Right cardiac atrium (tissue), 5 donors: ENCODE results near the gene MPL. TPM values are rescaled to one million over a fixed set of nuclear protein-coding genes. Genes with fewer than 3 reads are reported as not detected.

ENCODE experiments used
- ATAC-seq, 2 donors: fragments of 200-7000 bp; cut with Tn5 transposase; one replicate each; pipeline versions ENCODE4 v1.8.0 to v1.9.1; 2020; ENCODE audit warnings: moderate library complexity in 2 of 2, mild to moderate bottlenecking in 1 of 2
- DNase-seq, 3 donors: peaks; one replicate each; pipeline ENCODE4 v3.0.0-alpha.2; 2020
- H3K27ac ChIP-seq: one replicate; pipeline ENCODE4 v1.5.1; 2013; ENCODE audit warnings: mild to moderate bottlenecking, low read length, control low read depth, moderate library complexity
- H3K27me3 ChIP-seq: one replicate; pipeline ENCODE4 v1.6.1; 2013; ENCODE audit not compliant: control insufficient read depth, insufficient read depth
- H3K4me1 ChIP-seq: one replicate; pipeline ENCODE4 v1.6.1; 2013; ENCODE audit warnings: low read length; ENCODE audit not compliant: control insufficient read depth, insufficient read depth
- H3K4me3 ChIP-seq: one replicate; pipeline ENCODE4 v1.5.1; 2013; ENCODE audit warnings: low read length, control low read depth
- H3K9me3 ChIP-seq: one replicate; pipeline ENCODE4 v1.6.1; 2013; ENCODE audit warnings: low read length; ENCODE audit not compliant: control insufficient read depth
- WGBS: extraction: QIAGEN DNeasy Blood & Tissue Kit; methylation state at CpG from one replicate; pipeline ENCODE4 v1.1.7; 2013; 5-methylcytosine and 5-hydroxymethylcytosine counted together
- intact Hi-C, 4 donors: fragments of 100-400 bp; cut with DNase I; formaldehyde crosslinking; loops; one replicate each; pipeline versions ENCODE4 v1.11.0 to v1.14.0; 2022 to 2023
- polyA plus RNA-seq: library from polyadenylated mRNA; stranded (reverse); fragments of 200-250 nt; gene quantifications from one replicate; pipeline ENCODE4 v1.2.3, GENCODE V29; 2013
- total RNA-seq, 4 donors: library from RNA; stranded (reverse); fragmentation: NEBNext Ultra II Directional; extraction: Animal tissue kit (Norgen Biotek cat#: 25700); gene quantifications; one replicate each; pipeline ENCODE4 v1.2.1, GENCODE V29; 2021
- donor health status: healthy with polysubstance abuse.
- donor health status: DM: no; HTN: yes; CAD: no.
- donor health status: DM: no; HTN: no; CAD: no.
- donor health status: DM: no; HTN: yes; CAD: no; lungs with severe emphysema.
- donor health status: DM: yes; HTN: yes; CAD: no.

Gene MPL
- total and polyA plus RNA-seq, 5 donors: 0.18 to 1.4 (median 0.86) TPM

DNA sequence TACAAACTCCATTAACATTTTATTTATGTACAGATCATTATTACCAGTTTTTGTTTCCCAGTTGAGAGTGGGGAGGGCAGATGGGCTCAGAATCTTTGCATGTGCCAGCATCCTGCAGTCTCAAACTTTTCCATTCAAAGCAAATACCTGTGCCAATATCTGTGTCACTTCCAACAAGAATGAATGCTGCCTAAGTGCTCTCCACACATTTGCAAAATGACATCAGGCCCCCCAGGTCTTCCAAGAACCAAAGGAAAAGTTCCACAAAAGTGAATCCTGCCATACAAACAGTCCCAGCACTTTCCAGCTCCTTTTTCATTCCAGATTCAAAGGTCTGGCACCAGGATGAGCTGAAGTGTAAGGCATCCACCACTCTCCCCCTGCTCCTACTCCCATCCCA is 38.5 kb upstream of the MPL start:
- intact Hi-C loops: no loop called here

DNA sequence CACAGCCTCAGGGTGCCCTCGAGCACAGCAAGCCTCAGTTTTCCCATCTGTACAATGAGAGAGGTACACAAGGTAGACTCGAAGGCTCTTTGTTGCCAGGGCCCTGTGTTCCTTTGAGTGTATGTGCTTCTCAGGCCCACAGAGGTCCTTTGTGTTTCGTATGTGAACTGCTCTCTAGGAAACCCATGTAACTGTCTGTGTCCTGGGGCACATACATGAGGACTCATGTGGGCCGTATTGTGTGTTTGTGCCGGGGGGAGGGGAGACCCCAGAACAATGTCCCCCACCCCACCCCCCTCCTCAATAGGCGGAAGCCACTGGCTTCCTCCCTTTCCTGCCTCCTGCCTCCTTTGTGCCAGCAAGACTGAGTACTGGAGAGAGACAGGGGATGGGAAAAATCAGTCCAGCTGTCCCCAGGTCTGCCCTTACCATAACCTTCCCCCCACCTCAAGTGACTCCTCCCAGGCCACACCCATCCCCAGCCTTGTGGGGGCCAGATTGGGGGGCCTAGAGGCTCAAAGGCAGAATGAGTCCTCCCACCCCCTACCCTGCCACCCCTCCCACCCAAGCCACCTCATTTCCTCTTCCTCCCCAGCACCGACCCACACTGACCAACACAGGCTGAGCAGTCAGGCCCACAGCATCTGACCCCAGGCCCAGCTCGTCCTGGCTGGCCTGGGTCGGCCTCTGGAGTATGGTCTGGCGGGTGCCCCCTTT is 37.1 kb upstream of the MPL start, which contains the start of gene TIE1:
Gene TIE1 (plus strand): TSS at position 605 of the 717 bp plus-strand sequence. CDS start 90 bp downstream, at position 695.
- DNase-seq: peak; percentile 57 to 76 (median 64)
- peaks cover 21% of the 10 kb centered on the region for H3K4me1 ChIP-seq
- no peaks in the 10 kb centered on the region for H3K27me3 ChIP-seq
- no peaks in the 10 kb centered on the region for H3K9me3 ChIP-seq
- H3K27ac ChIP-seq: peak within 1 kb of the TSS; percentile 74
- WGBS: 65% methylated on average over 10 of the region's 10 CpGs
- H3K4me3 ChIP-seq: peak within 1 kb of the TSS; percentile 45
- peak; percentile 72 to 86 for ATAC-seq
- intact Hi-C loops: loop anchor here in 1 of 4 donors (5.0 kb wide), 1 partner anchor 63 kb away; no protein-coding TSS in a partner anchor

More for the DNA sequence above, 38.5 kb upstream of the MPL start:
- H3K27ac ChIP-seq: peak overlapping the region; percentile 21
- ATAC-seq (no peak), DNase-seq (no peak)
- no peaks in the 10 kb centered on the region for H3K27me3 ChIP-seq
- no peaks in the 10 kb centered on the region for H3K9me3 ChIP-seq
- H3K4me1 ChIP-seq: peaks cover 19% of the 10 kb centered on the region
- no peak overlapping the region for H3K4me3 ChIP-seq

DNA sequence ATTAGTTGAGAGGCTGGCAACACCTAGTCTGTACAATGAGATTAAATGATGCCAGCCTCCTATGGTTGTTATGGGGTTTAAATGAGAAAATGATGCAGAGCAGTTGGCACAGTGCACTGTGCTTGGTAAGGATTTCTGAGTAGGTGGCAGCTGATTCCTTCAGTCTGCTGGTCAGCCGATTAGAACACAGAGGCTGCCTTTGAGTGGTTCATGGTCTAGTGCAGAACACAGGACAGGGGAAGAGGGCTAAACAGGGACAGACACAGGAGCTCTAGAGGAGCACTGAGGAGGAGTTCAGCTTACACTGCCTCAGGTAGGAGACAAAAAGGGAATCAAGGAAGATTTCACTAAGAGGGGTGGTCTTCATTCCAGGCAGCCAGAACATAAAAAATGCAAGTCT is 35.4 kb upstream of the MPL start:
- DNase-seq: no peak
- peaks cover 21% of the 10 kb centered on the region for H3K4me1 ChIP-seq
- H3K27ac ChIP-seq: peak overlapping the region; percentile 79

DNA sequence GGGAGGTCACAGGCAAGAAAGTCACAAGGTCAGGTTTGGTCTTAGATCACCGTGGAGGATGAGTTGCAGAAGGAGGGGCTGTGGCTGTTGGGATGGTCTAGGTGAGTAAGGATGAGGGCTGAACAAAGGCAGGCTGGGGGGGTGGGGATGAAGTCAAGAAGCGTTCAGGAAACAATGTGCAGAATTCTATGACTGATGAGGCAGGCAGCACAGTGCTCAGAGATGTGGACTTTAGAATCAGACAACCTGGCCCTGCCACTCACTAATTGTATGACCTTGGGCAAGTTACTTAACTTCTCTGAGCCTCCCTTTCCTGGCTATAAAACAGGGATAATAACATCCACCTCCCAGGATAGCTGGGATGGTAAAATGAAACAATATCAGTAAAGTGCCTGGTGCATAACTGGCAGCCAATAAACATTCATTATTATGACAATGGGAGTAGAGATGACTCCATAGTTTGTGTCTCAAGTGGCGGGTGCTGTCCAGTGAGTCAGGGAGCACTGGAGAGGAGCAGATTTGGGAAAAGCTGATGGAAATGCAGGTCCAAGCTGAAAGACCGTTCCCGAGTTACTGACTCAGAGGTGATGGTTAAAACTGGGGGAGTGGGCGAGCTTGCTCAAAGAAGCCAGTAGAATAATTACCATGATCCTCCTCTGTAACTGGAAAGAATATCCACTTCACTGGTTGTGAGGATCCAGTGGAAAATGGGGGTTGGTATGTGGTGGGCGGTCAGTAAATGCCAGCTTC is 34.7 kb upstream of the MPL start:
- peak overlapping the region; percentile 79 for H3K27ac ChIP-seq
- no peak for DNase-seq
- peaks cover 21% of the 10 kb centered on the region for H3K4me1 ChIP-seq
- H3K9me3 ChIP-seq: no peaks in the 10 kb centered on the region
- intact Hi-C loops: loop anchor here in 1 of 4 donors (5.0 kb wide), 1 partner anchor 66 kb away; no protein-coding TSS in a partner anchor
- H3K27me3 ChIP-seq: no peaks in the 10 kb centered on the region
- ATAC-seq: no peak
- WGBS: 58% methylated on average over 7 of the region's 7 CpGs
- H3K4me3 ChIP-seq: peak overlapping the region; percentile 45

More for the DNA sequence above, 35.4 kb upstream of the MPL start:
- WGBS: 34% methylated on average over 1 of the region's 1 CpG
- peak overlapping the region; percentile 45 for H3K4me3 ChIP-seq
- intact Hi-C loops: loop anchor here in 1 of 4 donors (5.0 kb wide), 1 partner anchor 65 kb away; no protein-coding TSS in a partner anchor
- no peaks in the 10 kb centered on the region for H3K27me3 ChIP-seq
- H3K9me3 ChIP-seq: no peaks in the 10 kb centered on the region
- ATAC-seq: peak in 1 of 2 donors; percentile 9

DNA sequence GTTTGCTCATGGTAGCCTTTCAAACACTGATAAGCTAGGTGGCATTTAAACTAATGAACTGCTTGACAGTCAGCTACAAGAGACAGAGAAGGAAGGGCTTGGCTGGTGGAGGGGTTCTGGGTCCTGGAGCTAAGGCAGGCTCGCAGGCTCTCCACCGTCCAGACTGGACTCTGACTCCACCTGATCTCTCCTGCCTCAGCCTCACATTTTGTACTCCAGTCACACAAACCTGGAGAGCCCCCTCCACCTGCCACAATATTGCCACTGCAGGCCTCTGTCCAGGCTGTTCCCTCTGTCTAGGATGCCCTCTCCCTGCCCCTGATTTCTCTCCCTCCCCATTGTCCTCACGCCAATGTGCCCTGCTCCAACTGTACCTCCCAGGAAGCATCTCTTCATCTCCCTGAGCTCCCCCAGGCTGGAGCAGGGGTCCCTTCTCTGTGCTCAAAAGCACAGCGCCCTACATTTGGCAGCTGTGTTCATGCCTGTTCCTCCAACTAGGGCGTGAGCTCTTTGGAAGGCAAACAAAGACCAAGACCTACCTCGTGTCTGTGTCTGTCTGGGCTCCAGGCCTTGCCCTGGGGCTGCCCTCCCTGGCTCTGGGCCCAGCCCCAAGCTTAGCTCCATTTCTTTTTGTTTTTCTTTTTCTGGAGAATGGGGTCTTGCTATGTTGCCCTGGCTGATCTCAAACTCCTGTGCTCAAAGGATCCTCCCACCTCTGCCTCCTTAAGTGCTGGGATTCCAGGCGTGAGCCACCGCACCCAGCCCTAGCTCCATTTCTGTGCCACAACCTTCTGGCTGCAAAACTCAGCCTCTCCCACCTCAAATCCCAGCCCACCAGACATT is 33.9 kb upstream of the MPL start:
- DNase-seq (peak in 1 of 3 donors; percentile 44), ATAC-seq (peak; percentile 7 to 21)
- peak overlapping the region; percentile 79 for H3K27ac ChIP-seq
- 54% methylated on average over 8 of the region's 8 CpGs for WGBS
- intact Hi-C loops: loop anchor here in 1 of 4 donors (5.0 kb wide), 1 partner anchor 66 kb away; no protein-coding TSS in a partner anchor
- H3K27me3 ChIP-seq: no peaks in the 10 kb centered on the region
- H3K4me1 ChIP-seq: peaks cover 21% of the 10 kb centered on the region
- peak overlapping the region; percentile 13 for H3K4me3 ChIP-seq
- no peaks in the 10 kb centered on the region for H3K9me3 ChIP-seq

DNA sequence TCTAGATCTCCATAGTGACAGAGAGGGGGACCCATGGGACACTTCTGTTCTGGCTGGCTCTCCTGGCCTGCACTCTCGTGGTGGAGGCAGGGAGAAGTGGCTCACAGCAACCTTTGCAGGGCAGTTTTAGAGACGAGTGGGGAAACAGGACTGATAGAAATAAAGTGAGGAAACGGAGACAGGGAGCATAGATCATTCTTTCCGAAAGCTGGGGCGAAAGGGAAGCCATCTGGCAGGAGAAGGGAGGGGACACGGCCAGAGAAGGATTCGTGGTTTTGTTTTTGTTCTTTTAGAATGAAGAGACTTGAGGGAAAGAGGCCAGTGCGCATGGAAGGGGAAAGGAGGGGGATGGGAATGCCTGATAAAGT is 33.3 kb upstream of the MPL start:
- 23% methylated on average over 8 of the region's 8 CpGs for WGBS
- ATAC-seq (peak in 1 of 2 donors; percentile 27), DNase-seq (peak in 1 of 3 donors; percentile 61)
- peak overlapping the region; percentile 79 for H3K27ac ChIP-seq
- no peaks in the 10 kb centered on the region for H3K9me3 ChIP-seq
- no peaks in the 10 kb centered on the region for H3K27me3 ChIP-seq
- no peak overlapping the region for H3K4me3 ChIP-seq
- H3K4me1 ChIP-seq: peaks cover 21% of the 10 kb centered on the region
- intact Hi-C loops: loop anchor here in 1 of 4 donors (5.0 kb wide), 1 partner anchor 67 kb away; no protein-coding TSS in a partner anchor

DNA sequence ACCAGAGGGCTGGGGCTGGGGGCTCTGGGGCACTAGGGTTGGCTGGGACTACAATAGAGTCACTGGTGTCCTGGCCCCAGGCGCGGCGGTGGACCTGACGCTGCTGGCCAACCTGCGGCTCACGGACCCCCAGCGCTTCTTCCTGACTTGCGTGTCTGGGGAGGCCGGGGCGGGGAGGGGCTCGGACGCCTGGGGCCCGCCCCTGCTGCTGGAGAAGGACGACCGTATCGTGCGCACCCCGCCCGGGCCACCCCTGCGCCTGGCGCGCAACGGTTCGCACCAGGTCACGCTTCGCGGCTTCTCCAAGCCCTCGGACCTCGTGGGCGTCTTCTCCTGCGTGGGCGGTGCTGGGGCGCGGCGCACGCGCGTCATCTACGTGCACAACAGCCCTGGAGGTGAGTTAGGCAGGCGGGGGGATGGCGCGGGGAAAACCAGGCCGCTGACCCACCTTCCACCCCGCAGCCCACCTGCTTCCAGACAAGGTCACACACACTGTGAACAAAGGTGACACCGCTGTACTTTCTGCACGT is 32.8 kb upstream of the MPL start:
- Histone ChIP-seq H3K4me3 (no peak overlapping the region), H3K27me3 (no peaks in the 10 kb centered on the region), H3K9me3 (no peaks in the 10 kb centered on the region), H3K27ac (no peak overlapping the region), H3K4me1 (peaks cover 20% of the 10 kb centered on the region)
- intact Hi-C loops: loop anchor here in 1 of 4 donors (5.0 kb wide), 1 partner anchor 68 kb away; no protein-coding TSS in a partner anchor
- DNase-seq: peak in 1 of 3 donors; percentile 60
- peak in 1 of 2 donors; percentile 28 for ATAC-seq
- WGBS: 80% methylated on average over 46 of the region's 46 CpGs

DNA sequence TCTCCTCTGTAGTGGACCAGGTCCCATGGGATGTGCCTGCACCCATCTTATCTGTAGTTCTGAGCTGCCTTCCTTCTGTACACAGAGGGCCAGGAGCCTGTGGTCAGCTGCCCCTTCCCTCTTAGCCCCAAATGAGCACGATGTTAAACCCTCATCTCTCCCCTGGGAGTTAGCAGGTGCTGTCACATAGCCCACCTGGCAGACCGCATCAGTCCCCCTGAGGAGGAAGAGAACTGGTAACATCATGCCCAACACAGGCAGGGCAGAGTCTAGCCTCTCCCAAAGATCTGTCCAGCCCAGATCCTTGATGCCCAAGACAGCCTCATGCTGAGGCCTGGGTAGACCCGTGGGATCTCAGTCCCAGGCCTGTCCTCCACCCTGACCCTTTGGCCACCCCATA is 32.2 kb upstream of the MPL start:
- H3K27ac ChIP-seq: no peak overlapping the region

DNA sequence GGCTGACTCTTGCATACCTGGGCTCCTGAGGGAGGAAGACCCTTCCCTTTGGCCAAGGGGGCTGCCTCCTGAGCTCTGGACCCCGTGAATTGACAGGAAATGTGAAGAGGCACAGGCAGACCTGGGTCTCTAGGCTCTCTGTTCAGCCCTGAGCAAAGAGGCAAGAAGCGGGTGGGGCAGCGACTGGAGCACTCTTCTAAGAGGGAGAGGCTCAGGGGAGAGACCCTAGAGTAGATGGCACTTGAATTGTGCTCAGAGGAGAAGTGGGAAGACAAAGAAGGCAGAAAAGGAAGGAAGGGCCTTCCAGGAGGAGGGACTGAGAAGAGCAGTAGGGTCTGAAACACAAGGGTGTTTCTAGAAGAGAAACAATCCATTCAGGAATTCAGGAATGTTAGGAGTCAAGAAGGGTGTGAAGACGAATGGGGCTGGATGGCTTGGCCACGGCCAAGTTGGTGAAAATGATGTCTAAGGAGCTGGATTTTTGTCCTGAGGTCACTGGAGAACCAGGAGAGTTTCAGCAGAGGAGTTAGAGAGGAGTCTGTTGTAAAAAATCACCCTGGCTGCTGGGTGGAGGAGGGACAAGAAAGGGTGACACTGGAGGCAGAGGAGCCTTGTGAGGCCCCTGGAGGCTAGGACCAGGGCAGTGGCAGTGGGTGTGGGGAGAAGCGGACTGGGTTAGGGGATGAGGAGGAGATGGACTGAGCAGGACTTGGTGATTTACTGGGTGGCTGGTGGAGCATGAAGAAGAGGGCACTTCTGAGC is 31.5 kb upstream of the MPL start:
- H3K4me1 ChIP-seq: peaks cover 19% of the 10 kb centered on the region
- H3K9me3 ChIP-seq: no peaks in the 10 kb centered on the region
- ATAC-seq (no peak), DNase-seq (no peak)
- H3K27ac ChIP-seq: no peak overlapping the region
- WGBS: 84% methylated on average over 6 of the region's 6 CpGs
- intact Hi-C loops: no loop called here
- no peaks in the 10 kb centered on the region for H3K27me3 ChIP-seq
- H3K4me3 ChIP-seq: no peak overlapping the region

More for the DNA sequence above, 32.2 kb upstream of the MPL start:
- intact Hi-C loops: no loop called here
- H3K9me3 ChIP-seq: no peaks in the 10 kb centered on the region
- ATAC-seq: no peak
- 84% methylated on average over 3 of the region's 3 CpGs for WGBS
- H3K27me3 ChIP-seq: no peaks in the 10 kb centered on the region
- no peak overlapping the region for H3K4me3 ChIP-seq
- no peak for DNase-seq
- H3K4me1 ChIP-seq: peaks cover 19% of the 10 kb centered on the region
